ENCODE measurements around the gene MOB1B.
"Not testable (repeated sequence)": the region's sequence is repeated elsewhere in the genome, so short reads cannot be mapped to it uniquely, and the experiment has no call there.

DNA sequence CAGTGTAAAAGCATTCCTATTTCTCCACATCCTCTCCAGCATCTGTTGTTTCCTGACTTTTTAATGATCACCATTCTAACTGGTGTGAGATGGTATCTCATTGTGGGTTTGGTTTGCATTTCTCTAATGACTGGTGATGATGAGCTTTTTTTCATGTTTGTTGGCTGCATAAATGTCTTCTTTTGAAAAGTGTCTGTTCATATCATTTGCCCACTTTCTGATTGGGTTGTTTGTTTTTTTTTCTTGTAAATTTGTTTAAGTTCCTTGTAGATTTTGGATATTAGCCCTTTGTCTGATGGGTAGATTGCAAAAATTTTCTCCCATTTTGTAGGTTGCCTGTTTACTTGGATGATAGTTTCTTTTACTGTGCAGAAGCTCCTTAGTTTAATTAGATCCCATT, 97.5 kb downstream of the MOB1B start:
- TF ChIP-seq, protein P1, sequence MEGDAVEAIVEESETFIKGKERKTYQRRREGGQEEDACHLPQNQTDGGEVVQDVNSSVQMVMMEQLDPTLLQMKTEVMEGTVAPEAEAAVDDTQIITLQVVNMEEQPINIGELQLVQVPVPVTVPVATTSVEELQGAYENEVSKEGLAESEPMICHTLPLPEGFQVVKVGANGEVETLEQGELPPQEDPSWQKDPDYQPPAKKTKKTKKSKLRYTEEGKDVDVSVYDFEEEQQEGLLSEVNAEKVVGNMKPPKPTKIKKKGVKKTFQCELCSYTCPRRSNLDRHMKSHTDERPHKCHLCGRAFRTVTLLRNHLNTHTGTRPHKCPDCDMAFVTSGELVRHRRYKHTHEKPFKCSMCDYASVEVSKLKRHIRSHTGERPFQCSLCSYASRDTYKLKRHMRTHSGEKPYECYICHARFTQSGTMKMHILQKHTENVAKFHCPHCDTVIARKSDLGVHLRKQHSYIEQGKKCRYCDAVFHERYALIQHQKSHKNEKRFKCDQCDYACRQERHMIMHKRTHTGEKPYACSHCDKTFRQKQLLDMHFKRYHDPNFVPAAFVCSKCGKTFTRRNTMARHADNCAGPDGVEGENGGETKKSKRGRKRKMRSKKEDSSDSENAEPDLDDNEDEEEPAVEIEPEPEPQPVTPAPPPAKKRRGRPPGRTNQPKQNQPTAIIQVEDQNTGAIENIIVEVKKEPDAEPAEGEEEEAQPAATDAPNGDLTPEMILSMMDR (IDR thresholded peaks at IDR 0.05): not testable (repeated sequence)
- not testable (repeated sequence) for TF ChIP-seq POLR2A (IDR thresholded peaks at IDR 0.05)

All from body of pancreas (tissue), 4 donors.